GM12892 (cell line): ENCODE results near the gene APBA2.

Experiments
- POLR2A ChIP-seq: IDR thresholded peaks from 2 replicates; pipeline ENCODE4 v1.6.1; 2011; ENCODE audit warnings: low read depth, low read length, control low read depth
- POLR2AphosphoS5 ChIP-seq: IDR thresholded peaks from 2 replicates; pipeline ENCODE4 v1.6.1; 2011; ENCODE audit warnings: low read depth, low read length, control low read depth
- TAF1 ChIP-seq: IDR thresholded peaks from 2 replicates; pipeline ENCODE4 v1.6.1; 2011; ENCODE audit warnings: low read depth, mild to moderate bottlenecking, control low read depth, low read length, borderline replicate concordance

DNA sequence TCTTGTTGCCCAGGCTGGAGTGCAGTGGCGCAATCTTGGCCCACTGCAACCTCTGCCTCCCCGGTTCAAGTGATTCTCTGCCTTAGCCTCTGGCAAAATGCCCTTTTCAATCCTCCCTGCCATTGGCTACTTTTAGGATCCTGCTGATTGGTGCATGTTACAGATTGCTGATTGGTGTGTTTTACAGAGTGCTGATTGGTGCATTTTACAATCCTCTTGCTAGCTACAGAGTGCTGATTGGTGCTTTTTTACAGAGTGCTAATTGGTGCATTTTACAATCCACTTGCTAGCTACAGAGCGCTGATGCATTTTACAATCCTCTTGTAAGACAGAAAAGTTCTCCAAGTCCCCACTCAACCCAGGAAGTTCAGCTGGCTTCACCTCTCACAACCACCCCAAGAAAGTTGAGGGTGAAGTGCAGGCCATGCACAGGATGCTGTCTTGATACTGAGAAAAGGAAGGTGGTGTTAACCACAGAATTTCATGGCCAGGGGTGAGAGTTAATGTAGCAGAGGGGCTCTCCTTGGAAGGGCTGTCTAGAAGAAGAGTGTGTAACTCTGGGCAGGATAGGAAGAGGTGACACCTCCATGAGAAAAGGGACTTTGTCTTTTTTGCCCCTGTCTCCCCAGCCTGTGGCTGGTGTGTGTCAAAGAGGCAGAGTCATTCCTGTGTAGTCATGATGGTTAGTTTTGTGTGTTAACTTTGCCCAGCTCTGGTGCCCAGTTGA lies 145.9 kb downstream of the APBA2 start:
- TF ChIP-seq POLR2A (no peak), TAF1 (no peak), POLR2AphosphoS5 (no peak)
